IMR-90 (cell line): ENCODE data around the gene LRCH3.

Experiments
- BHLHE40 ChIP-seq: fragments of 150-350 bp; IDR thresholded peaks from 2 replicates; pipeline ENCODE4 v1.6.1; 2016; ENCODE audit warnings: mild to moderate bottlenecking, low read depth, low read length
- CEBPB ChIP-seq: IDR thresholded peaks from 2 replicates; pipeline ENCODE4 v1.6.1; 2012; ENCODE audit warnings: low read depth, low read length, improper control_type of control experiment
- CTCF ChIP-seq: conservative IDR thresholded peaks from 2 replicates; pipeline ENCODE4 v1.5.1; 2012; ENCODE audit warnings: mild to moderate bottlenecking, low read depth, low read length, improper control_type of control experiment
- MAZ ChIP-seq: IDR thresholded peaks from 2 replicates; pipeline ENCODE4 v1.6.1; 2012; ENCODE audit warnings: low read depth, mild to moderate bottlenecking, low read length, improper control_type of control experiment, moderate library complexity, borderline replicate concordance
- MXI1 ChIP-seq: IDR thresholded peaks from 2 replicates; pipeline ENCODE4 v1.6.1; 2012; ENCODE audit warnings: low read depth, mild to moderate bottlenecking, low read length, moderate library complexity, borderline replicate concordance
- POLR2A ChIP-seq: IDR thresholded peaks from 2 replicates; pipeline ENCODE4 v1.6.1; 2012; ENCODE audit warnings: mild to moderate bottlenecking, low read depth, low read length
- RAD21 ChIP-seq: IDR thresholded peaks from 2 replicates; pipeline ENCODE4 v1.6.1; 2012; ENCODE audit warnings: low read length, improper control_type of control experiment
- RCOR1 ChIP-seq: IDR thresholded peaks from 2 replicates; pipeline ENCODE4 v1.6.1; 2012; ENCODE audit warnings: mild to moderate bottlenecking, low read length, improper control_type of control experiment; ENCODE audit not compliant: insufficient replicate concordance
- SMC3 ChIP-seq: fragments of 150-350 bp; IDR thresholded peaks from 2 replicates; pipeline ENCODE4 v1.6.1; 2016; ENCODE audit warnings: low read depth, mild to moderate bottlenecking, antibody characterized with exemption, low read length, moderate library complexity

GRCh38 chr3:197758512-197758911, 32.5 kb upstream of the LRCH3 start:
- no peak for TF ChIP-seq POLR2A
- no peak for TF ChIP-seq RCOR1
- TF ChIP-seq CTCF: no peak
- no peak for TF ChIP-seq CEBPB
- TF ChIP-seq MAZ: no peak
- no peak for TF ChIP-seq BHLHE40
- TF ChIP-seq SMC3: no peak
- no peak for TF ChIP-seq RAD21
- no peak for TF ChIP-seq MXI1
